ENCODE measurements around the gene ALKBH8. TPM values are rescaled to one million over a fixed set of nuclear protein-coding genes. Genes with fewer than 3 reads are reported as not detected.

The ALKBH8 gene
- total and polyA plus RNA-seq, 11 donors: 2.9 to 8.6 (median 6.2) TPM

DNA sequence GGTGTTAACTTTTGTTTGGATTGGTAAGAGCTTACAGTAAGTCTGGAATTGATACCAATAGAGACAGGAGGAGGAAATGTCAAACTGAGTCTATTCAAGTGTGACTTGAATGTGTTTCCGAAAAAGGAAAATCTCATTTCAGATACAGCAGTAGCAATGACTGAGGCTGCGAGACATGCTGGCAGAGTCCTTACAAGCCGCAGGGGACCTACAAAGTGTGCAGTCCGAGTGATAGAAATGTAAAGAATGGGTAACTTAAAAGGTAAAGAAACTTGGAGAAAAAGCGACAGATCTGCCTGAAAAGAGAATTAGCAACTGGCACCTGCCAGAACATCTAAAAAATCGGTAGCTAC is 108.4 kb downstream of the ALKBH8 start:
- DNase-seq: no peak
- Histone ChIP-seq H3K36me3 (peaks cover 0 to 32% (median 28%) of the 10 kb centered on the region in 9 donors), H3K27ac (peak overlapping the region in 11 of 12 donors; percentile 19 to 89 (median 72)), H3K27me3 (no peaks in the 10 kb centered on the region), H3K9me3 (no peaks in the 10 kb centered on the region), H3K4me1 (peaks cover 0 to 15% (median 11%) of the 10 kb centered on the region in 12 donors), H3K4me3 (peak overlapping the region; percentile 50 to 91 (median 75))
- WGBS, 4 donors: 0 to 2% (median 0%) methylated on average over 6 of the region's 6 CpGs
- intact Hi-C loops (cut with DNase I): no loop called here
- ATAC-seq: peak in 2 of 4 donors; percentile 7 to 26
- TF ChIP-seq POLR2A (IDR thresholded peaks at IDR 0.05): no peak
- TF ChIP-seq CTCF (IDR thresholded peaks at IDR 0.05): no peak

- DNase-seq: peak in 1 of 5 donors; percentile 58
- TF ChIP-seq CTCF (IDR thresholded peaks at IDR 0.05) (no peak), POLR2A (IDR thresholded peaks at IDR 0.05) (no peak)
- Histone ChIP-seq H3K27me3 (no peaks in the 10 kb centered on the region), H3K4me3 (no peak overlapping the region), H3K9me3 (no peaks in the 10 kb centered on the region), H3K4me1 (peaks cover 0 to 15% (median 11%) of the 10 kb centered on the region in 12 donors), H3K27ac (no peak overlapping the region), H3K36me3 (peaks cover 0 to 55% (median 42%) of the 10 kb centered on the region in 9 donors)
- intact Hi-C loops (cut with DNase I): no loop called here
- no peak for ATAC-seq
- 89 to 98% (median 95%) methylated on average over 4 to 5 of the region's 5 CpGs for WGBS, 4 donors
Measured at GRCh38 chr11:107453594-107454286, 111.8 kb downstream of the ALKBH8 start.

Other genes starting within 250 kb of the ALKBH8 start
- 1 to 10 TPM; 5.1 to 8.4 (median 7.5) TPM for gene CWF19L2, start 107.9 kb downstream of the ALKBH8 start, total RNA-seq
- 1 to 10 TPM; 4.1 to 4.4 TPM for gene CWF19L2, start 107.9 kb downstream of the ALKBH8 start, polyA plus RNA-seq
- gene ELMOD1, start 25.4 kb upstream of the ALKBH8 start, total RNA-seq: under 1 TPM in 7 of 9 donors, not detected in 2; 0.12 to 0.75 (median 0.48) TPM
- gene ELMOD1, start 25.4 kb upstream of the ALKBH8 start, polyA plus RNA-seq: under 1 TPM; 0.29 to 0.30 TPM
- 10 to 100 TPM in 1 of 9 donors, 1 to 10 TPM in 8; 1.1 to 27.6 (median 2.6) TPM for gene SLN, start 146.3 kb upstream of the ALKBH8 start, total RNA-seq
- gene SLN, start 146.3 kb upstream of the ALKBH8 start, polyA plus RNA-seq: 10 to 100 TPM in 1 of 2 donors, 1 to 10 TPM in 1; 1.8 to 64.8 TPM

Data from heart left ventricle (tissue), 16 donors.